Mesenchymal stem cell (in vitro differentiated cells and primary cell): ENCODE results near the gene RMC1.

ENCODE experiments used
- DNase-seq: peaks from one replicate; pipeline ENCODE4 v3.0.0-alpha.2; 2013
- H2AFZ ChIP-seq: one replicate; pipeline ENCODE4 v1.6.1; 2013; ENCODE audit warnings: low read depth, mild to moderate bottlenecking, control low read depth, inconsistent platforms, low read length, moderate library complexity
- H2AK5ac ChIP-seq: 2 replicates; pipeline ENCODE4 v1.6.1; 2013; ENCODE audit warnings: low read length, moderate library complexity, mild to moderate bottlenecking, inconsistent platforms; ENCODE audit not compliant: severe bottlenecking
- H2BK120ac ChIP-seq: one replicate; pipeline ENCODE4 v1.6.1; 2013; ENCODE audit warnings: low read depth, mild to moderate bottlenecking, inconsistent platforms, low read length, moderate library complexity
- H2BK12ac ChIP-seq, 2 experiments: one replicate each; pipeline ENCODE4 v1.6.1; 2013; ENCODE audit warnings: inconsistent platforms in 2 of 2, low read length in 2 of 2, mild to moderate bottlenecking in 2 of 2, moderate library complexity in 2 of 2, control low read depth in 1 of 2
- H2BK15ac ChIP-seq: one replicate; pipeline ENCODE4 v1.6.1; 2013; ENCODE audit warnings: mild to moderate bottlenecking, low read depth, inconsistent platforms; ENCODE audit not compliant: poor library complexity, severe bottlenecking
- H2BK5ac ChIP-seq: 2 replicates; pipeline ENCODE4 v1.6.1; 2013; ENCODE audit warnings: low read depth, mild to moderate bottlenecking, low read length, control low read depth, inconsistent platforms; ENCODE audit not compliant: poor library complexity, severe bottlenecking
- H3K14ac ChIP-seq, 2 experiments: one replicate each; pipeline ENCODE4 v1.6.1; 2013; ENCODE audit warnings: inconsistent platforms in 2 of 2, low read length in 2 of 2, control low read depth in 1 of 2, mild to moderate bottlenecking in 1 of 2, moderate library complexity in 1 of 2
- H3K18ac ChIP-seq, 2 experiments: one replicate each; pipeline ENCODE4 v1.6.1; 2013; ENCODE audit warnings: inconsistent platforms in 2 of 2, low read length in 2 of 2, control low read depth in 1 of 2, low read depth in 1 of 2, mild to moderate bottlenecking in 1 of 2
- H3K23ac ChIP-seq, 2 experiments: one replicate each; pipeline ENCODE4 v1.6.1; 2013; ENCODE audit warnings: inconsistent platforms in 2 of 2, low read length in 2 of 2, mild to moderate bottlenecking in 2 of 2, moderate library complexity in 2 of 2, control low read depth in 1 of 2
- H3K27ac ChIP-seq: 2 replicates; pipeline ENCODE4 v1.5.1; 2013; ENCODE audit warnings: mild to moderate bottlenecking, moderate library complexity, low read length, control low read depth, inconsistent platforms; ENCODE audit not compliant: poor library complexity, severe bottlenecking
- H3K27me3 ChIP-seq, 2 experiments: 2 replicates each; pipeline versions ENCODE4 v1.6.1 to v1.7.0; 2013; ENCODE audit warnings: low read length in 2 of 2, mild to moderate bottlenecking in 2 of 2, moderate library complexity in 2 of 2, control low read depth in 1 of 2, inconsistent platforms in 1 of 2; ENCODE audit not compliant: control insufficient read depth in 1 of 2, insufficient read depth in 1 of 2
- H3K36me3 ChIP-seq, 2 experiments: 2 replicates each; pipeline versions ENCODE4 v1.6.1 to v1.7.0; 2013; ENCODE audit warnings: low read length in 2 of 2, control low read depth in 1 of 2, inconsistent platforms in 1 of 2, low read depth in 1 of 2, mild to moderate bottlenecking in 1 of 2; ENCODE audit not compliant: insufficient read depth in 2 of 2, control insufficient read depth in 1 of 2
- H3K4ac ChIP-seq, 2 experiments: one replicate each; pipeline ENCODE4 v1.6.1; 2013; ENCODE audit warnings: inconsistent platforms in 2 of 2, low read length in 2 of 2, mild to moderate bottlenecking in 2 of 2, moderate library complexity in 2 of 2, control low read depth in 1 of 2, low read depth in 1 of 2
- H3K4me1 ChIP-seq: 2 replicates; pipeline ENCODE4 v1.6.1; 2013; ENCODE audit warnings: low read depth, low read length, control low read depth; ENCODE audit not compliant: control insufficient read depth, insufficient read depth
- H3K4me2 ChIP-seq: 2 replicates; pipeline ENCODE4 v1.6.1; 2013; ENCODE audit warnings: low read length, mild to moderate bottlenecking, inconsistent platforms; ENCODE audit not compliant: poor library complexity, severe bottlenecking
- H3K4me3 ChIP-seq, 2 experiments: 2 replicates each; pipeline versions ENCODE4 v1.5.1 to v1.7.0; 2013; ENCODE audit warnings: low read length in 2 of 2, mild to moderate bottlenecking in 2 of 2, control low read depth in 1 of 2, low read depth in 1 of 2; ENCODE audit not compliant: insufficient read depth in 1 of 2
- H3K79me1 ChIP-seq: replicated peaks from 2 replicates; pipeline ENCODE4 v1.6.1; 2013; ENCODE audit warnings: mild to moderate bottlenecking, control low read depth, low read length, inconsistent platforms; ENCODE audit not compliant: poor library complexity, severe bottlenecking
- H3K9ac ChIP-seq: 2 replicates; pipeline ENCODE4 v1.7.0; 2013; ENCODE audit warnings: mild to moderate bottlenecking, low read length, moderate library complexity
- H3K9me3 ChIP-seq: 2 replicates; pipeline ENCODE4 v1.7.0; 2013; ENCODE audit warnings: mild to moderate bottlenecking, low read length; ENCODE audit not compliant: control insufficient read depth
- H4K8ac ChIP-seq: one replicate; pipeline ENCODE4 v1.6.1; 2013; ENCODE audit warnings: inconsistent platforms, mild to moderate bottlenecking, low read length, moderate library complexity
- H4K91ac ChIP-seq: one replicate; pipeline ENCODE4 v1.6.1; 2013; ENCODE audit warnings: mild to moderate bottlenecking, low read length, inconsistent platforms
- WGBS: methylation state at CpG from one replicate; pipeline ENCODE4 v1.1.7; 2013; ENCODE audit warnings: mixed read lengths; 5-methylcytosine and 5-hydroxymethylcytosine counted together

RMC1 gene

GRCh38 chr18:23570912-23571504 is 67.7 kb downstream of the RMC1 start:
- Histone ChIP-seq H2BK15ac (no peak overlapping the region), H3K36me3 (peaks cover 17 to 96% of the 10 kb centered on the region in 2 experiments), H3K4ac (no peak overlapping the region), H3K4me2 (no peak overlapping the region), H3K4me3 (no peak overlapping the region), H3K14ac (peak overlapping the region in 1 of 2 experiments; percentile 27), H3K79me1 (peaks cover 30% of the 10 kb centered on the region), H2AK5ac (no peak overlapping the region), H2BK5ac (no peak overlapping the region), H2AFZ (no peak overlapping the region), H2BK120ac (no peak overlapping the region), H3K9ac (no peak overlapping the region), H3K4me1 (peaks cover 7% of the 10 kb centered on the region), H4K8ac (no peak overlapping the region), H2BK12ac (no peak overlapping the region), H4K91ac (no peak overlapping the region), H3K27ac (no peak overlapping the region), H3K23ac (no peak overlapping the region), H3K18ac (no peak overlapping the region), H3K9me3 (no peaks in the 10 kb centered on the region), H3K27me3 (no peaks in the 10 kb centered on the region)
- DNase-seq = no peak
- WGBS = no CpG with 5 or more reads among the region's 3 CpGs

- H2BK12ac ChIP-seq = peak overlapping the region in 1 of 2 experiments; percentile 59
- no peak overlapping the region for H4K91ac ChIP-seq
- H3K4ac ChIP-seq = no peak overlapping the region
- no peak overlapping the region for H3K23ac ChIP-seq
- peak overlapping the region; percentile 20 for H3K9ac ChIP-seq
- no peak overlapping the region for H3K4me3 ChIP-seq
- H2BK120ac ChIP-seq = no peak overlapping the region
- no peaks in the 10 kb centered on the region for H3K27me3 ChIP-seq
- H3K18ac ChIP-seq = no peak overlapping the region
- H2AFZ ChIP-seq = no peak overlapping the region
- H3K9me3 ChIP-seq = no peaks in the 10 kb centered on the region
- H3K36me3 ChIP-seq = peaks cover 17 to 90% of the 10 kb centered on the region in 2 experiments
- H2BK5ac ChIP-seq = no peak overlapping the region
- H3K4me2 ChIP-seq = no peak overlapping the region
- H3K27ac ChIP-seq = no peak overlapping the region
- no peak overlapping the region for H2AK5ac ChIP-seq
- no peak overlapping the region for H4K8ac ChIP-seq
- H3K79me1 ChIP-seq = peaks cover 30% of the 10 kb centered on the region
- WGBS = 100% methylated on average over 1 of the region's 2 CpGs
- no peak for DNase-seq
- peaks cover 6% of the 10 kb centered on the region for H3K4me1 ChIP-seq
- no peak overlapping the region for H2BK15ac ChIP-seq
- no peak overlapping the region for H3K14ac ChIP-seq
Measured at GRCh38 chr18:23572012-23572411, 68.7 kb downstream of the RMC1 start.

- no peak overlapping the region for H2BK5ac ChIP-seq
- no peak overlapping the region for H3K4ac ChIP-seq
- H3K27me3 ChIP-seq = no peaks in the 10 kb centered on the region
- no peak overlapping the region for H3K27ac ChIP-seq
- H3K9ac ChIP-seq = peak overlapping the region; percentile 20
- no peak overlapping the region for H2BK120ac ChIP-seq
- no peak overlapping the region for H2AK5ac ChIP-seq
- 94% methylated on average over 4 of the region's 5 CpGs for WGBS
- no peak overlapping the region for H3K23ac ChIP-seq
- no peak overlapping the region for H3K4me2 ChIP-seq
- H3K4me1 ChIP-seq = peaks cover 6% of the 10 kb centered on the region
- H3K36me3 ChIP-seq = peaks cover 17 to 85% of the 10 kb centered on the region in 2 experiments
- no peak overlapping the region for H3K18ac ChIP-seq
- DNase-seq = no peak
- peak overlapping the region in 1 of 2 experiments; percentile 42 for H2BK12ac ChIP-seq
- H3K4me3 ChIP-seq = no peak overlapping the region
- no peak overlapping the region for H2AFZ ChIP-seq
- no peak overlapping the region for H4K91ac ChIP-seq
- no peak overlapping the region for H3K14ac ChIP-seq
- no peaks in the 10 kb centered on the region for H3K9me3 ChIP-seq
- no peak overlapping the region for H4K8ac ChIP-seq
- no peak overlapping the region for H2BK15ac ChIP-seq
- H3K79me1 ChIP-seq = peaks cover 29% of the 10 kb centered on the region
Measured at GRCh38 chr18:23572570-23572969, 69.3 kb downstream of the RMC1 start.

- no peak overlapping the region for H2BK15ac ChIP-seq
- H3K23ac ChIP-seq = no peak overlapping the region
- no peak overlapping the region for H3K18ac ChIP-seq
- no peak overlapping the region for H4K91ac ChIP-seq
- no peaks in the 10 kb centered on the region for H3K27me3 ChIP-seq
- H3K27ac ChIP-seq = no peak overlapping the region
- no peak overlapping the region for H3K4me2 ChIP-seq
- H3K79me1 ChIP-seq = peaks cover 30% of the 10 kb centered on the region
- H3K14ac ChIP-seq = no peak overlapping the region
- no peak overlapping the region for H4K8ac ChIP-seq
- no peak overlapping the region for H2BK120ac ChIP-seq
- H2AK5ac ChIP-seq = no peak overlapping the region
- H2AFZ ChIP-seq = no peak overlapping the region
- no peak overlapping the region for H3K4ac ChIP-seq
- DNase-seq = no peak
- H3K9me3 ChIP-seq = no peaks in the 10 kb centered on the region
- no peak overlapping the region for H2BK5ac ChIP-seq
- H3K4me1 ChIP-seq = peaks cover 6% of the 10 kb centered on the region
- H2BK12ac ChIP-seq = no peak overlapping the region
- no peak overlapping the region for H3K4me3 ChIP-seq
- peak overlapping the region; percentile 69 for H3K9ac ChIP-seq
- 96% methylated on average over 3 of the region's 4 CpGs for WGBS
- H3K36me3 ChIP-seq = peaks cover 17 to 80% of the 10 kb centered on the region in 2 experiments
Measured at GRCh38 chr18:23573020-23573419, 69.7 kb downstream of the RMC1 start.
